HepG2 (cell line): ENCODE measurements around the gene CCL23. TPM values are rescaled to one million over a fixed set of nuclear protein-coding genes. Genes with fewer than 3 reads are reported as not detected.
A peak's percentile ranks its signal among the peaks of the same experiment; 100 is the strongest.

Experiments used
- CBX5 ChIP-seq: sonication (generic); formaldehyde crosslinking; IDR thresholded peaks from 2 replicates; pipeline ENCODE4 v1.4.0; 2020; ENCODE audit warnings: missing genetic modification reagents, borderline replicate concordance
- HDAC2 ChIP-seq: sonication (generic); formaldehyde crosslinking; IDR thresholded peaks from 2 replicates; pipeline ENCODE4 v1.4.0; 2020; ENCODE audit warnings: missing genetic modification reagents
- MAX ChIP-seq: IDR thresholded peaks from 2 replicates; pipeline ENCODE4 v1.6.1; 2012; ENCODE audit warnings: inconsistent platforms
- MXD3 ChIP-seq: IDR thresholded peaks from 2 replicates; pipeline ENCODE4 v1.6.1; 2016; ENCODE audit warnings: mild to moderate bottlenecking, missing biosample characterization, missing genetic modification reagents
- NKX3-1 ChIP-seq: sonication (generic); formaldehyde crosslinking; IDR thresholded peaks from 2 replicates; pipeline ENCODE4 v1.5.0; 2020; ENCODE audit warnings: missing genetic modification reagents
- RAD21 ChIP-seq: fragments of 450-650 bp; formaldehyde crosslinking; IDR thresholded peaks from 2 replicates; pipeline ENCODE4 v1.5.0; 2020; ENCODE audit warnings: mild to moderate bottlenecking
- TOPORS ChIP-seq: sonication (generic); formaldehyde crosslinking; IDR thresholded peaks from 2 replicates; pipeline ENCODE4 v1.8.0; 2023; ENCODE audit warnings: mild to moderate bottlenecking, missing genetic modification reagents
- ZBTB34 ChIP-seq: sonication (generic); formaldehyde crosslinking; IDR thresholded peaks from 2 replicates; pipeline ENCODE4 v1.8.0; 2022; ENCODE audit warnings: mild to moderate bottlenecking, missing genetic modification reagents
- ZFP1 ChIP-seq: IDR thresholded peaks from 2 replicates; pipeline ENCODE4 v1.6.1; 2016
- ZNF318 ChIP-seq: sonication (generic); formaldehyde crosslinking; IDR thresholded peaks from 2 replicates; pipeline ENCODE4 v1.4.0; 2020; ENCODE audit warnings: mild to moderate bottlenecking, missing genetic modification reagents
- ZNF441 ChIP-seq: sonication (generic); formaldehyde crosslinking; IDR thresholded peaks from 2 replicates; pipeline ENCODE4 v1.7.0; 2021; ENCODE audit warnings: missing genetic modification reagents, borderline replicate concordance
- ZNF564 ChIP-seq: sonication (generic); formaldehyde crosslinking; IDR thresholded peaks from 2 replicates; pipeline ENCODE4 v1.8.1; 2023; ENCODE audit warnings: mild to moderate bottlenecking, missing genetic modification reagents
- ZNF597 ChIP-seq: sonication (generic); formaldehyde crosslinking; IDR thresholded peaks from 2 replicates; pipeline ENCODE4 v1.5.0; 2020; ENCODE audit warnings: missing genetic modification reagents
- ZNF672 ChIP-seq: sonication (generic); formaldehyde crosslinking; IDR thresholded peaks from 2 replicates; pipeline ENCODE4 v1.8.1; 2022; ENCODE audit warnings: missing genetic modification reagents
- ZNF710 ChIP-seq: sonication (generic); formaldehyde crosslinking; IDR thresholded peaks from 2 replicates; pipeline ENCODE4 v1.5.0; 2020; ENCODE audit warnings: mild to moderate bottlenecking, missing genetic modification reagents, borderline replicate concordance
- ZNF746 ChIP-seq: sonication (generic); formaldehyde crosslinking; IDR thresholded peaks from 2 replicates; pipeline ENCODE4 v1.8.0; 2022; ENCODE audit warnings: mild to moderate bottlenecking, missing genetic modification reagents
- polyA plus RNA-seq, 8 experiments: library from polyadenylated mRNA; depleted of rRNA in 3 of 8; stranded (reverse) in 7 of 8; unstranded in 1 of 8; fragments of >200 nt; fragmentation: Illumina TruSeq in 4 of 8; extraction: Trizol in 4 of 8; gene quantifications; 2 replicates each; pipeline versions ENCODE4 v1.2.1 to v1.2.3, GENCODE V29; 2011 to 2016; ENCODE audit warnings: low read depth in 4 of 8, missing spikeins in 1 of 8, mixed read lengths in 1 of 8; ENCODE audit not compliant: insufficient read depth in 1 of 8
- total RNA-seq, 5 experiments: library from RNA; depleted of rRNA; stranded (reverse); fragments of >200 nt; fragmentation: Illumina TruSeq; extraction: Trizol; gene quantifications; 2 replicates each; pipeline ENCODE4 v1.2.3, GENCODE V29; 2016; ENCODE audit warnings: low read depth in 1 of 5

The CCL23 gene
- total and polyA plus RNA-seq, 2 of the 13 experiments (the other 11 are each of a cell fraction or from before 2014, with no cell fraction given), result not detected

- TF ChIP-seq TOPORS (CRISPR knock-in tag) (no peak), ZNF318 (CRISPR knock-in tag) (no peak), RAD21 (CRISPR knock-in tag) (peak; percentile 80), ZNF597 (CRISPR knock-in tag) (no peak), MAX (no peak), ZNF441 (CRISPR knock-in tag) (no peak), ZBTB34 (CRISPR knock-in tag) (no peak), NKX3-1 (CRISPR knock-in tag) (no peak), MXD3 (CRISPR knock-in tag) (no peak), ZNF672 (CRISPR knock-in tag) (no peak), HDAC2 (CRISPR knock-in tag) (peak; percentile 14; the same call in 1 of the 2 replicates), ZNF564 (CRISPR knock-in tag) (no peak), CBX5 (CRISPR knock-in tag) (peak; percentile 36; the same call in 1 of the 2 replicates), ZFP1 (CRISPR knock-in tag) (no peak), ZNF710 (CRISPR knock-in tag) (0 out of 2 replicates have a peak, but pooled peaks have one; percentile 39), ZNF746 (no peak)
These were observed 8.6 kb downstream of the CCL23 start (continued) for GRCh38 chr17:36008998-36009665.
